ENCODE data around the gene PRKCE. TPM values are rescaled to one million over a fixed set of nuclear protein-coding genes. Genes with fewer than 3 reads are reported as not detected.

Gene PRKCE
- total and polyA plus RNA-seq, 2 experiments from 2014 or later, result 0.94 to 1.2 TPM

DNA sequence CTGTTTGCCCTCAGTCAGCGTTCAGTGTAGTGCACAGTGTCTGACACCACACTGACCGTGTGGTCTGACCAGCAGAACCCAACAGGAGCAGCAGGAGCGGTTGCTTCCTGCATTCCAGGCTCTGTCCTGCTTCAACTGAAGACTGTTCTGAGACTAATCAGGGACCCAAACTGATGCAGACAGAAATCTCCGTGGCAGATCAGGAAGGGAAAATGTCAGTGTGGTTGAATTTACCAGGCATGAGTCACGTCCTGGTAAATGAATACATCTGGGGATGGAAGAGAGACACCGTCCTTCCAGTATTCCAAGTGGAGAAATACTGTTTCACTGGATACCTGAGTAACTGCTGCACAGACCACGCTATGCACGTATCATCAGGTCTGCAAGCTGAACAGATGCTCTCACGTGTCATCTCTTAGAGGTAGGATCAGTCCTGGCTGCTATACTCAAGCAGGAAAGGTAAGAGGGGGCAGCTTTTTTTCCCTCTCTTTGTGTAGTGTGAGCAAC, 422.1 kb downstream of the PRKCE start (continued):
- TF ChIP-seq ZNF462 (CRISPR knock-in tag; IDR thresholded peaks at IDR 0.05) (no peak), ZNF331 (CRISPR knock-in tag; IDR thresholded peaks at IDR 0.05; ENCODE audit: low read depth) (no peak), CREB1 (CRISPR knock-in tag; IDR thresholded peaks at IDR 0.05; ENCODE audit: low read depth) (no peak), POLR2AphosphoS5 (IDR thresholded peaks at IDR 0.05; ENCODE audit: low read depth) (no peak), ZNF114 (CRISPR knock-in tag; IDR thresholded peaks at IDR 0.05) (no peak)

GRCh38 chr2:46074501-46074900, 423.0 kb downstream of the PRKCE start:
- Histone ChIP-seq H4K20me1 (replicated peaks; ENCODE audit: insufficient read depth) (no peaks in the 10 kb centered on the region), H3K4me1 (ENCODE audit: insufficient read depth) (peaks cover 9% of the 10 kb centered on the region), H3K79me2 (replicated peaks; ENCODE audit: insufficient read depth) (no peaks in the 10 kb centered on the region), H3K27ac (ENCODE audit: low read depth) (no peak overlapping the region), H3K9me2 (ENCODE audit: insufficient read depth) (no peaks in the 10 kb centered on the region), H2AFZ (peak overlapping the region; percentile 90), H3F3A (replicated peaks; ENCODE audit: low read depth) (no peaks in the 10 kb centered on the region), H3K27me3 (ENCODE audit: insufficient read depth) (no peaks in the 10 kb centered on the region), H3K4me3 (no peak overlapping the region), H3K4me2 (no peak overlapping the region), H3K36me3 (ENCODE audit: insufficient read depth) (no peaks in the 10 kb centered on the region)
- Mint-ChIP-seq H3K4me1 (peaks cover 15% of the 10 kb centered on the region), H3K27ac (peak overlapping the region; percentile 1; the same call in 1 of the 2 replicates), H3K4me3 (no peak overlapping the region), H3K36me3 (ENCODE audit: low read depth) (no peaks in the 10 kb centered on the region), H3K9me3 (no peaks in the 10 kb centered on the region), H3K27me3 (ENCODE audit: insufficient read depth, low read depth, poor library complexity) (peaks cover 2% of the 10 kb centered on the region)
- no peak for DNase-seq (ENCODE audit: low spot score)
- TF ChIP-seq ZNF114 (CRISPR knock-in tag; IDR thresholded peaks at IDR 0.05), result no peak
- TF ChIP-seq, protein P1, sequence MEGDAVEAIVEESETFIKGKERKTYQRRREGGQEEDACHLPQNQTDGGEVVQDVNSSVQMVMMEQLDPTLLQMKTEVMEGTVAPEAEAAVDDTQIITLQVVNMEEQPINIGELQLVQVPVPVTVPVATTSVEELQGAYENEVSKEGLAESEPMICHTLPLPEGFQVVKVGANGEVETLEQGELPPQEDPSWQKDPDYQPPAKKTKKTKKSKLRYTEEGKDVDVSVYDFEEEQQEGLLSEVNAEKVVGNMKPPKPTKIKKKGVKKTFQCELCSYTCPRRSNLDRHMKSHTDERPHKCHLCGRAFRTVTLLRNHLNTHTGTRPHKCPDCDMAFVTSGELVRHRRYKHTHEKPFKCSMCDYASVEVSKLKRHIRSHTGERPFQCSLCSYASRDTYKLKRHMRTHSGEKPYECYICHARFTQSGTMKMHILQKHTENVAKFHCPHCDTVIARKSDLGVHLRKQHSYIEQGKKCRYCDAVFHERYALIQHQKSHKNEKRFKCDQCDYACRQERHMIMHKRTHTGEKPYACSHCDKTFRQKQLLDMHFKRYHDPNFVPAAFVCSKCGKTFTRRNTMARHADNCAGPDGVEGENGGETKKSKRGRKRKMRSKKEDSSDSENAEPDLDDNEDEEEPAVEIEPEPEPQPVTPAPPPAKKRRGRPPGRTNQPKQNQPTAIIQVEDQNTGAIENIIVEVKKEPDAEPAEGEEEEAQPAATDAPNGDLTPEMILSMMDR (conservative IDR thresholded peaks at IDR 0.05; ENCODE audit: low read depth in 2 of 2), result no peak
- TF ChIP-seq ZNF331 (CRISPR knock-in tag; IDR thresholded peaks at IDR 0.05; ENCODE audit: low read depth), result no peak
- TF ChIP-seq CREB1 (CRISPR knock-in tag; IDR thresholded peaks at IDR 0.05; ENCODE audit: low read depth), result no peak
- TF ChIP-seq, protein P2, sequence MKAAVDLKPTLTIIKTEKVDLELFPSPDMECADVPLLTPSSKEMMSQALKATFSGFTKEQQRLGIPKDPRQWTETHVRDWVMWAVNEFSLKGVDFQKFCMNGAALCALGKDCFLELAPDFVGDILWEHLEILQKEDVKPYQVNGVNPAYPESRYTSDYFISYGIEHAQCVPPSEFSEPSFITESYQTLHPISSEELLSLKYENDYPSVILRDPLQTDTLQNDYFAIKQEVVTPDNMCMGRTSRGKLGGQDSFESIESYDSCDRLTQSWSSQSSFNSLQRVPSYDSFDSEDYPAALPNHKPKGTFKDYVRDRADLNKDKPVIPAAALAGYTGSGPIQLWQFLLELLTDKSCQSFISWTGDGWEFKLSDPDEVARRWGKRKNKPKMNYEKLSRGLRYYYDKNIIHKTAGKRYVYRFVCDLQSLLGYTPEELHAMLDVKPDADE (IDR thresholded peaks at IDR 0.05), result no peak
- TF ChIP-seq EZH2phosphoT487 (IDR thresholded peaks at IDR 0.05; ENCODE audit: unreplicated experiment), result no peak
- no peak for TF ChIP-seq STAT1 (IDR thresholded peaks at IDR 0.05; ENCODE audit: unreplicated experiment)
- TF ChIP-seq NANOG (IDR thresholded peaks at IDR 0.05; ENCODE audit: borderline replicate concordance), result no peak
- TF ChIP-seq, protein P3, sequence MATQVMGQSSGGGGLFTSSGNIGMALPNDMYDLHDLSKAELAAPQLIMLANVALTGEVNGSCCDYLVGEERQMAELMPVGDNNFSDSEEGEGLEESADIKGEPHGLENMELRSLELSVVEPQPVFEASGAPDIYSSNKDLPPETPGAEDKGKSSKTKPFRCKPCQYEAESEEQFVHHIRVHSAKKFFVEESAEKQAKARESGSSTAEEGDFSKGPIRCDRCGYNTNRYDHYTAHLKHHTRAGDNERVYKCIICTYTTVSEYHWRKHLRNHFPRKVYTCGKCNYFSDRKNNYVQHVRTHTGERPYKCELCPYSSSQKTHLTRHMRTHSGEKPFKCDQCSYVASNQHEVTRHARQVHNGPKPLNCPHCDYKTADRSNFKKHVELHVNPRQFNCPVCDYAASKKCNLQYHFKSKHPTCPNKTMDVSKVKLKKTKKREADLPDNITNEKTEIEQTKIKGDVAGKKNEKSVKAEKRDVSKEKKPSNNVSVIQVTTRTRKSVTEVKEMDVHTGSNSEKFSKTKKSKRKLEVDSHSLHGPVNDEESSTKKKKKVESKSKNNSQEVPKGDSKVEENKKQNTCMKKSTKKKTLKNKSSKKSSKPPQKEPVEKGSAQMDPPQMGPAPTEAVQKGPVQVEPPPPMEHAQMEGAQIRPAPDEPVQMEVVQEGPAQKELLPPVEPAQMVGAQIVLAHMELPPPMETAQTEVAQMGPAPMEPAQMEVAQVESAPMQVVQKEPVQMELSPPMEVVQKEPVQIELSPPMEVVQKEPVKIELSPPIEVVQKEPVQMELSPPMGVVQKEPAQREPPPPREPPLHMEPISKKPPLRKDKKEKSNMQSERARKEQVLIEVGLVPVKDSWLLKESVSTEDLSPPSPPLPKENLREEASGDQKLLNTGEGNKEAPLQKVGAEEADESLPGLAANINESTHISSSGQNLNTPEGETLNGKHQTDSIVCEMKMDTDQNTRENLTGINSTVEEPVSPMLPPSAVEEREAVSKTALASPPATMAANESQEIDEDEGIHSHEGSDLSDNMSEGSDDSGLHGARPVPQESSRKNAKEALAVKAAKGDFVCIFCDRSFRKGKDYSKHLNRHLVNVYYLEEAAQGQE (IDR thresholded peaks at IDR 0.05; ENCODE audit: unreplicated experiment), result no peak
- no peak for ATAC-seq
